ENCODE measurements around the gene CEP250. TPM values are rescaled to one million over a fixed set of nuclear protein-coding genes. Genes with fewer than 3 reads are reported as not detected.

Gene CEP250
- total RNA-seq, 1 donor from 2014 or later, result 17.0 TPM

GRCh38 chr20:35434085-35435005, 21.1 kb upstream of the CEP250 start:
- no peaks in the 10 kb centered on the region for H3K27me3 ChIP-seq
- no peak for TF ChIP-seq CTCF (IDR thresholded peaks at IDR 0.05)
- H3K4me1 ChIP-seq, result peaks cover 6 to 15% of the 10 kb centered on the region in 2 donors
- intact Hi-C loops (cut with DNase I), result loop anchor here (5.0 kb wide), 1 partner anchor 37 kb away; no protein-coding TSS in a partner anchor
- H3K36me3 ChIP-seq, result no peaks in the 10 kb centered on the region
- H3K27ac ChIP-seq, result no peak overlapping the region
- no peak for DNase-seq (ENCODE audit: low spot score in 2 of 2)
- no peaks in the 10 kb centered on the region for H3K9me3 ChIP-seq
- H3K4me3 ChIP-seq, result no peak overlapping the region

- Histone ChIP-seq H3K27ac (no peak overlapping the region), H3K27me3 (no peaks in the 10 kb centered on the region), H3K4me3 (no peak overlapping the region), H3K36me3 (no peaks in the 10 kb centered on the region), H3K4me1 (peaks cover 6 to 15% of the 10 kb centered on the region in 2 donors), H3K9me3 (no peaks in the 10 kb centered on the region)
- TF ChIP-seq CTCF (IDR thresholded peaks at IDR 0.05), result no peak
- intact Hi-C loops (cut with DNase I), result loop anchor here (5.0 kb wide), 1 partner anchor 39 kb away; no protein-coding TSS in a partner anchor
- no peak for DNase-seq (ENCODE audit: low spot score in 2 of 2)
Observed at GRCh38 chr20:35436177-35436573, 19.2 kb upstream of the CEP250 start.

- intact Hi-C loops (cut with DNase I), result loop anchor here (5.0 kb wide), 1 partner anchor 40 kb away; no protein-coding TSS in a partner anchor
- no peak for TF ChIP-seq CTCF (IDR thresholded peaks at IDR 0.05)
Observed at GRCh38 chr20:35437599-35437998, 17.8 kb upstream of the CEP250 start.

GRCh38 chr20:35443003-35443402, 12.4 kb upstream of the CEP250 start:
- intact Hi-C loops (cut with DNase I), result no loop called here
- DNase-seq (ENCODE audit: low spot score in 2 of 2), result no peak
- no peaks in the 10 kb centered on the region for H3K9me3 ChIP-seq
- H3K4me3 ChIP-seq, result no peak overlapping the region
- TF ChIP-seq CTCF (IDR thresholded peaks at IDR 0.05), result no peak
- H3K36me3 ChIP-seq, result no peaks in the 10 kb centered on the region
- H3K4me1 ChIP-seq, result peaks cover 3 to 11% of the 10 kb centered on the region in 2 donors
- H3K27me3 ChIP-seq, result no peaks in the 10 kb centered on the region
- no peak overlapping the region for H3K27ac ChIP-seq

More at GRCh38 chr20:35437599-35437998, 17.8 kb upstream of the CEP250 start:
- H3K9me3 ChIP-seq, result no peaks in the 10 kb centered on the region
- H3K27me3 ChIP-seq, result no peaks in the 10 kb centered on the region
- peak overlapping the region; percentile 74 to 89 for H3K27ac ChIP-seq
- DNase-seq (ENCODE audit: low spot score in 2 of 2), result no peak
- no peaks in the 10 kb centered on the region for H3K36me3 ChIP-seq
- H3K4me1 ChIP-seq, result peaks cover 6 to 15% of the 10 kb centered on the region in 2 donors
- H3K4me3 ChIP-seq, result peak overlapping the region; percentile 20 to 62

GRCh38 chr20:35444226-35444625, 11.2 kb upstream of the CEP250 start:
- no peak for TF ChIP-seq CTCF (IDR thresholded peaks at IDR 0.05)
- intact Hi-C loops (cut with DNase I), result no loop called here
- Histone ChIP-seq H3K9me3 (no peaks in the 10 kb centered on the region), H3K4me3 (no peak overlapping the region), H3K27ac (no peak overlapping the region), H3K4me1 (peaks cover 0 to 3% of the 10 kb centered on the region in 2 donors), H3K27me3 (no peaks in the 10 kb centered on the region), H3K36me3 (no peaks in the 10 kb centered on the region)
- no peak for DNase-seq (ENCODE audit: low spot score in 2 of 2)
